ENCODE data around the gene PSMF1. TPM values are rescaled to one million over a fixed set of nuclear protein-coding genes. Genes with fewer than 3 reads are reported as not detected.

PSMF1 gene
- total and polyA plus RNA-seq, 2 of the 13 experiments (the other 11 are each of a cell fraction or from before 2014, with no cell fraction given) = 82.5 to 86.0 TPM

DNA sequence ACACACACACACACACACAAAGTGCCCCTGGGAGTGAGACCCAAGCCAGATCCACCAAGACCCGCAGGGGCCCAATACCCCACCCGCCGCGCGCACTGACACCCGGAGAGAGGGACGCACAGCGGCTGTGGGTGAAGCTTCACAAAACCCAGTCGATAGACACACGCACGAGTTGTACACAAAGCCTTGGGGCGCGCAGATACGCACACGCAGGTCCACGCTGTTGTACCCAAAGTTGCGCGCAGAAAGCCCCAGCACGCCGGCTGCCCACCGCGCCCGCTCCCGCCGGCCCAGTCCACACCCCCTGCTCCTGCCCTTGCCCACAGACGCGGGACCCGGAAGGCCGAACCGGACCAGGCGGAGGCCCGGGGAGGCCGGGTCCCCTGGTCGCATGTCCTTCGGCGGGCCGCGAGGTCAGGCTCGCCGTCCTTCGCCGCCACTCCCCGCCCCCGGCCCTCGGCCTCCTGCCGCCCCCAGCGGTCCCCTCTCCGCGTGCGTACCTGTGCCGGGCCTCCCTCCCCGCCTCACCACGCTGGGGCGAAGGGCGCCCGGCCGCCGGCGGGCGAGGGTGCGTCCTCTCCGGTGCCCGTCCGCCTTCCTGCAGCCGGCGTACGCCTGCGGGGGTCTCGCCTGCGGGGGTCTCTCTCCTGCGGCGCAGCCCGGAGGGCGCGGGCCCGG, 66.4 kb downstream of the PSMF1 start, which contains the start of gene TMEM74B (continued):
- TF ChIP-seq, protein P1, sequence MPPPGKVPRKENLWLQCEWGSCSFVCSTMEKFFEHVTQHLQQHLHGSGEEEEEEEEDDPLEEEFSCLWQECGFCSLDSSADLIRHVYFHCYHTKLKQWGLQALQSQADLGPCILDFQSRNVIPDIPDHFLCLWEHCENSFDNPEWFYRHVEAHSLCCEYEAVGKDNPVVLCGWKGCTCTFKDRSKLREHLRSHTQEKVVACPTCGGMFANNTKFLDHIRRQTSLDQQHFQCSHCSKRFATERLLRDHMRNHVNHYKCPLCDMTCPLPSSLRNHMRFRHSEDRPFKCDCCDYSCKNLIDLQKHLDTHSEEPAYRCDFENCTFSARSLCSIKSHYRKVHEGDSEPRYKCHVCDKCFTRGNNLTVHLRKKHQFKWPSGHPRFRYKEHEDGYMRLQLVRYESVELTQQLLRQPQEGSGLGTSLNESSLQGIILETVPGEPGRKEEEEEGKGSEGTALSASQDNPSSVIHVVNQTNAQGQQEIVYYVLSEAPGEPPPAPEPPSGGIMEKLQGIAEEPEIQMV (CRISPR knock-in tag; IDR thresholded peaks at IDR 0.05; ENCODE audit: low read depth) = 0 out of 2 replicates have a peak, but pooled peaks have one; percentile 38
- TF ChIP-seq MAFF (IDR thresholded peaks at IDR 0.05; ENCODE audit: low read depth, low read length) (no peak), ZNF572 (CRISPR knock-in tag; IDR thresholded peaks at IDR 0.05) (0 out of 2 replicates have a peak, but pooled peaks have one; percentile 69), SNAI1 (CRISPR knock-in tag; IDR thresholded peaks at IDR 0.05; ENCODE audit: borderline replicate concordance) (no peak), ESRRA (CRISPR knock-in tag; IDR thresholded peaks at IDR 0.05; ENCODE audit: low read depth) (peak; percentile 58; the same call in 1 of the 2 replicates), SAP130 (CRISPR knock-in tag; IDR thresholded peaks at IDR 0.05; ENCODE audit: low read depth) (peak; percentile 10; the same call in 1 of the 2 replicates), SALL1 (CRISPR knock-in tag; IDR thresholded peaks at IDR 0.05) (peak; percentile 47), ZNF883 (CRISPR knock-in tag; IDR thresholded peaks at IDR 0.05; ENCODE audit: not compliant biosample characterization) (peak; percentile 37)
- TF ChIP-seq, protein P2, sequence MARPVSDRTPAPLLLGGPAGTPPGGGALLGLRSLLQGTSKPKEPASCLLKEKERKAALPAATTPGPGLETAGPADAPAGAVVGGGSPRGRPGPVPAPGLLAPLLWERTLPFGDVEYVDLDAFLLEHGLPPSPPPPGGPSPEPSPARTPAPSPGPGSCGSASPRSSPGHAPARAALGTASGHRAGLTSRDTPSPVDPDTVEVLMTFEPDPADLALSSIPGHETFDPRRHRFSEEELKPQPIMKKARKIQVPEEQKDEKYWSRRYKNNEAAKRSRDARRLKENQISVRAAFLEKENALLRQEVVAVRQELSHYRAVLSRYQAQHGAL (CRISPR knock-in tag; IDR thresholded peaks at IDR 0.05; ENCODE audit: not compliant biosample characterization) = peak; percentile 36
- TF ChIP-seq, protein P3, sequence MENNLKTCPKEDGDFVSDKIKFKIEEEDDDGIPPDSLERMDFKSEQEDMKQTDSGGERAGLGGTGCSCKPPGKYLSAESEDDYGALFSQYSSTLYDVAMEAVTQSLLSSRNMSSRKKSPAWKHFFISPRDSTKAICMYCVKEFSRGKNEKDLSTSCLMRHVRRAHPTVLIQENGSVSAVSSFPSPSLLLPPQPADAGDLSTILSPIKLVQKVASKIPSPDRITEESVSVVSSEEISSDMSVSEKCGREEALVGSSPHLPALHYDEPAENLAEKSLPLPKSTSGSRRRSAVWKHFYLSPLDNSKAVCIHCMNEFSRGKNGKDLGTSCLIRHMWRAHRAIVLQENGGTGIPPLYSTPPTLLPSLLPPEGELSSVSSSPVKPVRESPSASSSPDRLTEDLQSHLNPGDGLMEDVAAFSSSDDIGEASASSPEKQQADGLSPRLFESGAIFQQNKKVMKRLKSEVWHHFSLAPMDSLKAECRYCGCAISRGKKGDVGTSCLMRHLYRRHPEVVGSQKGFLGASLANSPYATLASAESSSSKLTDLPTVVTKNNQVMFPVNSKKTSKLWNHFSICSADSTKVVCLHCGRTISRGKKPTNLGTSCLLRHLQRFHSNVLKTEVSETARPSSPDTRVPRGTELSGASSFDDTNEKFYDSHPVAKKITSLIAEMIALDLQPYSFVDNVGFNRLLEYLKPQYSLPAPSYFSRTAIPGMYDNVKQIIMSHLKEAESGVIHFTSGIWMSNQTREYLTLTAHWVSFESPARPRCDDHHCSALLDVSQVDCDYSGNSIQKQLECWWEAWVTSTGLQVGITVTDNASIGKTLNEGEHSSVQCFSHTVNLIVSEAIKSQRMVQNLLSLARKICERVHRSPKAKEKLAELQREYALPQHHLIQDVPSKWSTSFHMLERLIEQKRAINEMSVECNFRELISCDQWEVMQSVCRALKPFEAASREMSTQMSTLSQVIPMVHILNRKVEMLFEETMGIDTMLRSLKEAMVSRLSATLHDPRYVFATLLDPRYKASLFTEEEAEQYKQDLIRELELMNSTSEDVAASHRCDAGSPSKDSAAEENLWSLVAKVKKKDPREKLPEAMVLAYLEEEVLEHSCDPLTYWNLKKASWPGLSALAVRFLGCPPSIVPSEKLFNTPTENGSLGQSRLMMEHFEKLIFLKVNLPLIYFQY (CRISPR knock-in tag; IDR thresholded peaks at IDR 0.05; ENCODE audit: borderline replicate concordance) = peak; percentile 90; the same call in 1 of the 2 replicates
- TF ChIP-seq, protein P4, sequence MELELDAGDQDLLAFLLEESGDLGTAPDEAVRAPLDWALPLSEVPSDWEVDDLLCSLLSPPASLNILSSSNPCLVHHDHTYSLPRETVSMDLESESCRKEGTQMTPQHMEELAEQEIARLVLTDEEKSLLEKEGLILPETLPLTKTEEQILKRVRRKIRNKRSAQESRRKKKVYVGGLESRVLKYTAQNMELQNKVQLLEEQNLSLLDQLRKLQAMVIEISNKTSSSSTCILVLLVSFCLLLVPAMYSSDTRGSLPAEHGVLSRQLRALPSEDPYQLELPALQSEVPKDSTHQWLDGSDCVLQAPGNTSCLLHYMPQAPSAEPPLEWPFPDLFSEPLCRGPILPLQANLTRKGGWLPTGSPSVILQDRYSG (CRISPR knock-in tag; IDR thresholded peaks at IDR 0.05) = peak; percentile 18; the same call in 1 of the 2 replicates
- TF ChIP-seq, protein P5, sequence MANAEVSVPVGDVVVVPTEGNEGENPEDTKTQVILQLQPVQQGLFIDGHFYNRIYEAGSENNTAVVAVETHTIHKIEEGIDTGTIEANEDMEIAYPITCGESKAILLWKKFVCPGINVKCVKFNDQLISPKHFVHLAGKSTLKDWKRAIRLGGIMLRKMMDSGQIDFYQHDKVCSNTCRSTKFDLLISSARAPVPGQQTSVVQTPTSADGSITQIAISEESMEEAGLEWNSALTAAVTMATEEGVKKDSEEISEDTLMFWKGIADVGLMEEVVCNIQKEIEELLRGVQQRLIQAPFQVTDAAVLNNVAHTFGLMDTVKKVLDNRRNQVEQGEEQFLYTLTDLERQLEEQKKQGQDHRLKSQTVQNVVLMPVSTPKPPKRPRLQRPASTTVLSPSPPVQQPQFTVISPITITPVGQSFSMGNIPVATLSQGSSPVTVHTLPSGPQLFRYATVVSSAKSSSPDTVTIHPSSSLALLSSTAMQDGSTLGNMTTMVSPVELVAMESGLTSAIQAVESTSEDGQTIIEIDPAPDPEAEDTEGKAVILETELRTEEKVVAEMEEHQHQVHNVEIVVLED (CRISPR knock-in tag; IDR thresholded peaks at IDR 0.05; ENCODE audit: borderline replicate concordance) = no peak
- TF ChIP-seq, protein P6, sequence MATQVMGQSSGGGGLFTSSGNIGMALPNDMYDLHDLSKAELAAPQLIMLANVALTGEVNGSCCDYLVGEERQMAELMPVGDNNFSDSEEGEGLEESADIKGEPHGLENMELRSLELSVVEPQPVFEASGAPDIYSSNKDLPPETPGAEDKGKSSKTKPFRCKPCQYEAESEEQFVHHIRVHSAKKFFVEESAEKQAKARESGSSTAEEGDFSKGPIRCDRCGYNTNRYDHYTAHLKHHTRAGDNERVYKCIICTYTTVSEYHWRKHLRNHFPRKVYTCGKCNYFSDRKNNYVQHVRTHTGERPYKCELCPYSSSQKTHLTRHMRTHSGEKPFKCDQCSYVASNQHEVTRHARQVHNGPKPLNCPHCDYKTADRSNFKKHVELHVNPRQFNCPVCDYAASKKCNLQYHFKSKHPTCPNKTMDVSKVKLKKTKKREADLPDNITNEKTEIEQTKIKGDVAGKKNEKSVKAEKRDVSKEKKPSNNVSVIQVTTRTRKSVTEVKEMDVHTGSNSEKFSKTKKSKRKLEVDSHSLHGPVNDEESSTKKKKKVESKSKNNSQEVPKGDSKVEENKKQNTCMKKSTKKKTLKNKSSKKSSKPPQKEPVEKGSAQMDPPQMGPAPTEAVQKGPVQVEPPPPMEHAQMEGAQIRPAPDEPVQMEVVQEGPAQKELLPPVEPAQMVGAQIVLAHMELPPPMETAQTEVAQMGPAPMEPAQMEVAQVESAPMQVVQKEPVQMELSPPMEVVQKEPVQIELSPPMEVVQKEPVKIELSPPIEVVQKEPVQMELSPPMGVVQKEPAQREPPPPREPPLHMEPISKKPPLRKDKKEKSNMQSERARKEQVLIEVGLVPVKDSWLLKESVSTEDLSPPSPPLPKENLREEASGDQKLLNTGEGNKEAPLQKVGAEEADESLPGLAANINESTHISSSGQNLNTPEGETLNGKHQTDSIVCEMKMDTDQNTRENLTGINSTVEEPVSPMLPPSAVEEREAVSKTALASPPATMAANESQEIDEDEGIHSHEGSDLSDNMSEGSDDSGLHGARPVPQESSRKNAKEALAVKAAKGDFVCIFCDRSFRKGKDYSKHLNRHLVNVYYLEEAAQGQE (IDR thresholded peaks at IDR 0.05; ENCODE audit: borderline replicate concordance in 1 of 2, low read depth in 1 of 2, low read length in 2 of 2) = no peak
